Measurements from ENCODE around the gene DPH5.

DNA sequence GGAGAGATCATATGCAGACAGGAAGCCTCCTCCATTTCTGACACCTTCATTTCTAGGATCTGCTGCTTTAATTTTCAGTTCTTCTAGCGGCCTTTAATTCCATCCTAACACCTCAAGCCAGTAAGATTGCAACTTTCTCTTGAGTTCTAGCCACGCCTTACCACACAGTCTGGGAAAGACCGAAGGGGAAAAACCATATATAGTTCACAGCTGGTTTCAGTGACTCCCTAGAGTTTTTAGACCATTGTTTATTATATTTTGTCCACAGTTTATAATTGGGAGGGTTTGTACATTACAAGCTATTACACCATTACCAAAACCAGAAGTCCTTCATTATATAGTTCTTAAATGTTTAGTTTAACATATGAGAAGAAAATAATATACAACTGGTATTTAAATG is 37.5 kb downstream of the DPH5 start:
- TF ChIP-seq CTCF (conservative IDR thresholded peaks at IDR 0.05; ENCODE audit: low read length) (no peak), EZH2phosphoT487 (IDR thresholded peaks at IDR 0.05; ENCODE audit: borderline replicate concordance) (no peak)
